HG03066 (cell line): ENCODE data around the gene NXPE3.

Experiments used
- ATAC-seq: cut with Tn5 transposase; IDR thresholded peaks from one replicate; pipeline ENCODE4 v1.9.1; 2021; ENCODE audit warnings: low read depth; ENCODE audit not compliant: unreplicated experiment

Gene NXPE3

GRCh38 chr3:101801174-101801573, 22.2 kb downstream of the NXPE3 start:
- ATAC-seq: no peak

- no peak for ATAC-seq
These were observed 23.2 kb downstream of the NXPE3 start for GRCh38 chr3:101802179-101802578.

- peak; percentile 95 for ATAC-seq
These were observed 24.3 kb downstream of the NXPE3 start for GRCh38 chr3:101803173-101803782.

GRCh38 chr3:101803939-101804338, 24.9 kb downstream of the NXPE3 start:
- no peak for ATAC-seq

- ATAC-seq: no peak
These were observed 27.5 kb downstream of the NXPE3 start for GRCh38 chr3:101806491-101806890.

GRCh38 chr3:101807888-101808287, 28.9 kb downstream of the NXPE3 start:
- no peak for ATAC-seq

- ATAC-seq: no peak
These were observed 30.4 kb downstream of the NXPE3 start for GRCh38 chr3:101809178-101810021.

GRCh38 chr3:101810022-101810418, 31.0 kb downstream of the NXPE3 start:
- no peak for ATAC-seq

GRCh38 chr3:101811875-101812274, 32.9 kb downstream of the NXPE3 start:
- ATAC-seq: no peak

GRCh38 chr3:101812895-101813294, 33.9 kb downstream of the NXPE3 start:
- no peak for ATAC-seq

- no peak for ATAC-seq
These were observed 34.9 kb downstream of the NXPE3 start for GRCh38 chr3:101813817-101814440.

- no peak for ATAC-seq
These were observed 35.8 kb downstream of the NXPE3 start for GRCh38 chr3:101814835-101815234.

GRCh38 chr3:101816215-101817149, 37.5 kb downstream of the NXPE3 start:
- no peak for ATAC-seq

- no peak for ATAC-seq
These were observed 39.0 kb downstream of the NXPE3 start for GRCh38 chr3:101817992-101818391.

- no peak for ATAC-seq
These were observed 40.7 kb downstream of the NXPE3 start for GRCh38 chr3:101819649-101820206.

- ATAC-seq: no peak
These were observed 42.5 kb downstream of the NXPE3 start for GRCh38 chr3:101821503-101821902.

GRCh38 chr3:101823525-101823924, 44.5 kb downstream of the NXPE3 start:
- no peak for ATAC-seq

GRCh38 chr3:101824702-101825101, 45.7 kb downstream of the NXPE3 start:
- ATAC-seq: no peak

- ATAC-seq: no peak
These were observed 47.0 kb downstream of the NXPE3 start for GRCh38 chr3:101825904-101826445.
